Neural progenitor cell (in vitro differentiated cells): Measurements from ENCODE around the gene CCL17. TPM values are rescaled to one million over a fixed set of nuclear protein-coding genes. Genes with fewer than 3 reads are reported as not detected.

Source experiments
- DNase-seq: peaks from one replicate; pipeline ENCODE4 v3.0.0-alpha.2; 2016; ENCODE audit warnings: low spot score
- H2AFZ ChIP-seq: fragments of 200-600 bp; sonication (generic); replicated peaks from 2 replicates; pipeline ENCODE4 v1.6.1; 2016; ENCODE audit warnings: antibody characterized with exemption
- H3F3A ChIP-seq: fragments of 200-600 bp; sonication (generic); 2 replicates; pipeline ENCODE4 v1.6.1; 2016; ENCODE audit warnings: antibody characterized with exemption, low read depth
- H3K27ac ChIP-seq: fragments of 200-600 bp; sonication (generic); 2 replicates; pipeline ENCODE4 v1.5.1; 2016; ENCODE audit warnings: mild to moderate bottlenecking
- H3K27me3 ChIP-seq: fragments of 200-600 bp; sonication (generic); 2 replicates; pipeline ENCODE4 v1.6.1; 2016; ENCODE audit warnings: mild to moderate bottlenecking, moderate library complexity
- H3K36me3 ChIP-seq: fragments of 200-600 bp; sonication (generic); 2 replicates; pipeline ENCODE4 v1.5.1; 2016
- H3K4me1 ChIP-seq: fragments of 200-600 bp; sonication (generic); 2 replicates; pipeline ENCODE4 v1.6.1; 2016; ENCODE audit warnings: mixed run types
- H3K4me2 ChIP-seq: fragments of 200-600 bp; sonication (generic); 2 replicates; pipeline ENCODE4 v1.6.1; 2016
- H3K4me3 ChIP-seq: fragments of 200-600 bp; sonication (generic); 2 replicates; pipeline ENCODE4 v1.5.1; 2016
- H3K79me2 ChIP-seq: fragments of 200-600 bp; sonication (generic); 2 replicates; pipeline ENCODE4 v1.6.1; 2016; ENCODE audit warnings: low read depth
- H3K9ac ChIP-seq: fragments of 200-600 bp; sonication (generic); 2 replicates; pipeline ENCODE4 v1.6.1; 2016
- H3K9me3 ChIP-seq: fragments of 200-600 bp; sonication (generic); 2 replicates; pipeline ENCODE4 v1.5.1; 2016; ENCODE audit warnings: low read depth
- H4K20me1 ChIP-seq: fragments of 200-600 bp; sonication (generic); 2 replicates; pipeline ENCODE4 v1.6.1; 2016; ENCODE audit warnings: low read depth
- H3K27ac Mint-ChIP-seq: 3 replicates; pipeline ENCODE4 v1.8.0; 2021; ENCODE audit warnings: mixed read lengths
- H3K27me3 Mint-ChIP-seq: 2 replicates; pipeline ENCODE4 v1.8.0; 2022; ENCODE audit warnings: low read depth, mild to moderate bottlenecking, inconsistent platforms, moderate library complexity, mixed read lengths; ENCODE audit not compliant: insufficient read depth
- H3K36me3 Mint-ChIP-seq: 3 replicates; pipeline ENCODE4 v1.8.0; 2021; ENCODE audit warnings: mixed read lengths
- H3K4me1 Mint-ChIP-seq: 3 replicates; pipeline ENCODE4 v1.8.0; 2021; ENCODE audit warnings: mixed read lengths
- H3K4me3 Mint-ChIP-seq: 3 replicates; pipeline ENCODE4 v1.8.0; 2021; ENCODE audit warnings: mild to moderate bottlenecking, moderate library complexity, mixed read lengths
- H3K9me3 Mint-ChIP-seq: 3 replicates; pipeline ENCODE4 v1.8.0; 2020; ENCODE audit warnings: mixed read lengths
- EZH2 ChIP-seq: fragments of 200-600 bp; sonication (generic); IDR thresholded peaks from 2 replicates; pipeline ENCODE4 v1.6.1; 2017; ENCODE audit warnings: antibody characterized with exemption, mild to moderate bottlenecking, moderate library complexity
- EZH2phosphoT487 ChIP-seq: fragments of 200-600 bp; sonication (generic); IDR thresholded peaks from 2 replicates; pipeline ENCODE4 v1.6.1; 2017; ENCODE audit warnings: antibody characterized with exemption
- total RNA-seq: library from RNA; depleted of rRNA; stranded (reverse); fragments of >200 nt; gene quantifications from 2 replicates; pipeline ENCODE4 v1.2.3, GENCODE V29; 2015; ENCODE audit warnings: low replicate concordance
- TF ChIP-seq, protein P1 (sequence below): fragments of 200-600 bp; sonication (generic); IDR thresholded peaks from 2 replicates; pipeline ENCODE4 v1.5.1; 2017; ENCODE audit warnings: antibody characterized with exemption, mild to moderate bottlenecking

CCL17 gene
- total RNA-seq, 1 donor from 2014 or later = not detected

DNA sequence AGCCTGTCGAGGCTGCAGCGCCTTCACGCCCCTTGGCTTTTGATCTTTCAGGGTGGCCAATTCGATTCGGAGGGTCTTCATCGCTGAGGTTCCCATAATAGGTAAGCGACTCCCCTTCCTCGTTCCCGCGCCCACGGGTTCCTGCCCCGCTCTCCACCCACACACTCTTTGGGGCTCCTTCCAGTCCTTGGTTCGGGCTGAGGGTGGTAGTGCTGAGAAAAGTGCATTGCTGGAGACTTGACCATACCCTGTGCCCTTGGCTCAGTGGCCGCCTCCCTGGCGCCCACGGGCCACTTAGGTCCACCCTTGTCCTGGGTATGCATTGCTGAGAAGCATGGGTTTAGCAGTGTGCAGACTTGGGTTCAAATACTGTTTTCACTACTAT, 58.4 kb downstream of the CCL17 start:
- H3K27me3 Mint-ChIP-seq = no peaks in the 10 kb centered on the region
- peaks cover 18% of the 10 kb centered on the region for H3K36me3 Mint-ChIP-seq
- no peaks in the 10 kb centered on the region for H3K27me3 ChIP-seq
- peaks cover 12% of the 10 kb centered on the region for H3K4me1 Mint-ChIP-seq
- H3K27ac Mint-ChIP-seq = peak overlapping the region; percentile 87
- H3K79me2 ChIP-seq = peaks cover 27% of the 10 kb centered on the region
- H3K4me3 ChIP-seq = peak overlapping the region; percentile 79
- TF ChIP-seq, protein P1, sequence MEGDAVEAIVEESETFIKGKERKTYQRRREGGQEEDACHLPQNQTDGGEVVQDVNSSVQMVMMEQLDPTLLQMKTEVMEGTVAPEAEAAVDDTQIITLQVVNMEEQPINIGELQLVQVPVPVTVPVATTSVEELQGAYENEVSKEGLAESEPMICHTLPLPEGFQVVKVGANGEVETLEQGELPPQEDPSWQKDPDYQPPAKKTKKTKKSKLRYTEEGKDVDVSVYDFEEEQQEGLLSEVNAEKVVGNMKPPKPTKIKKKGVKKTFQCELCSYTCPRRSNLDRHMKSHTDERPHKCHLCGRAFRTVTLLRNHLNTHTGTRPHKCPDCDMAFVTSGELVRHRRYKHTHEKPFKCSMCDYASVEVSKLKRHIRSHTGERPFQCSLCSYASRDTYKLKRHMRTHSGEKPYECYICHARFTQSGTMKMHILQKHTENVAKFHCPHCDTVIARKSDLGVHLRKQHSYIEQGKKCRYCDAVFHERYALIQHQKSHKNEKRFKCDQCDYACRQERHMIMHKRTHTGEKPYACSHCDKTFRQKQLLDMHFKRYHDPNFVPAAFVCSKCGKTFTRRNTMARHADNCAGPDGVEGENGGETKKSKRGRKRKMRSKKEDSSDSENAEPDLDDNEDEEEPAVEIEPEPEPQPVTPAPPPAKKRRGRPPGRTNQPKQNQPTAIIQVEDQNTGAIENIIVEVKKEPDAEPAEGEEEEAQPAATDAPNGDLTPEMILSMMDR = no peak
- TF ChIP-seq EZH2 = no peak
- TF ChIP-seq EZH2phosphoT487 = no peak
- DNase-seq = peak; percentile 43
- no peaks in the 10 kb centered on the region for H3K9me3 ChIP-seq
- peak overlapping the region; percentile 90 for H3K4me2 ChIP-seq
- H3F3A ChIP-seq = peaks cover 3% of the 10 kb centered on the region
- no peaks in the 10 kb centered on the region for H3K36me3 ChIP-seq
- peak overlapping the region; percentile 89 for H3K9ac ChIP-seq
- H4K20me1 ChIP-seq = peaks cover 5% of the 10 kb centered on the region
- H3K9me3 Mint-ChIP-seq = no peaks in the 10 kb centered on the region
- H3K4me1 ChIP-seq = peaks cover 6% of the 10 kb centered on the region
- H3K27ac ChIP-seq = no peak overlapping the region
- H2AFZ ChIP-seq = no peak overlapping the region
- peak overlapping the region; percentile 100 for H3K4me3 Mint-ChIP-seq

DNA sequence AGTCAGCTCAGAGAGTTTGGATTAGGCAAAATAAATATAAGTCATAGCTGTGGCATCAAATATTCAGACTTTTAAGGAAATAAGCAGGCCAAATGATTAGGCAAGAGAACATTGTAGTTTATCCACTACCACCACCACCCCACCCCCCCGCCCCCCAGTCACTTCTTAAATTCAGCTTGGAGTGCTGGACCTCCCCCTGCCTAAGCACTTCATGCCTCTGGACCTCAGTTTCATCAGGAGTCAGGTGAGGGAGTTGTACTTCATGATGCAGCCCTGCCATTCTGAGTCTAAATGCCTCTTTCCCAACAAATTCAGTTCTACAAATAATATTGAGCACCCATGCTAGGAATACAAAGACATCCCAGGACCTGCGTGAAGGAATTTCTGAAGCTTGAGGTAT, 60.0 kb downstream of the CCL17 start:
- no peak overlapping the region for H3K9ac ChIP-seq
- H3K27me3 Mint-ChIP-seq = no peaks in the 10 kb centered on the region
- H3K79me2 ChIP-seq = peaks cover 27% of the 10 kb centered on the region
- no peak overlapping the region for H3K27ac ChIP-seq
- H3K36me3 ChIP-seq = no peaks in the 10 kb centered on the region
- no peak overlapping the region for H3K27ac Mint-ChIP-seq
- H3K4me3 Mint-ChIP-seq = peak overlapping the region; percentile 100
- H4K20me1 ChIP-seq = peaks cover 12% of the 10 kb centered on the region
- H2AFZ ChIP-seq = no peak overlapping the region
- H3K36me3 Mint-ChIP-seq = peaks cover 28% of the 10 kb centered on the region
- no peak overlapping the region for H3K4me2 ChIP-seq
- H3K4me3 ChIP-seq = no peak overlapping the region
- H3K4me1 Mint-ChIP-seq = peaks cover 12% of the 10 kb centered on the region
- H3K4me1 ChIP-seq = peaks cover 6% of the 10 kb centered on the region
- no peaks in the 10 kb centered on the region for H3K9me3 ChIP-seq
- no peak for TF ChIP-seq EZH2
- TF ChIP-seq EZH2phosphoT487 = no peak
- TF ChIP-seq, protein P1 = no peak
- H3K9me3 Mint-ChIP-seq = no peaks in the 10 kb centered on the region
- DNase-seq = no peak
- H3F3A ChIP-seq = peaks cover 3% of the 10 kb centered on the region
- no peaks in the 10 kb centered on the region for H3K27me3 ChIP-seq

Other genes starting within 250 kb of the CCL17 start
- 106 and 184 TPM in 2 replicates for gene PSME3IP1, start 218.7 kb upstream of the CCL17 start, total RNA-seq
- 46.6 and 49.2 TPM in 2 replicates for gene RSPRY1, start 218.4 kb upstream of the CCL17 start, total RNA-seq
- 36.1 and 41.5 TPM in 2 replicates for gene ARL2BP, start 159.5 kb upstream of the CCL17 start, total RNA-seq
- gene PLLP, start 120.1 kb upstream of the CCL17 start, total RNA-seq = 0.86 and 1.6 TPM in 2 replicates
- not detected in 2 replicates for gene CCL22, start 46.0 kb upstream of the CCL17 start, total RNA-seq
- 0.65 and 0.96 TPM in 2 replicates for gene CX3CL1, start 32.3 kb upstream of the CCL17 start, total RNA-seq
- 89.2 and 95.9 TPM in 2 replicates for gene CIAPIN1, start 42.6 kb downstream of the CCL17 start, total RNA-seq
- 20.2 and 20.3 TPM in 2 replicates for gene COQ9, start 42.7 kb downstream of the CCL17 start, total RNA-seq
- 58.4 and 97.4 TPM in 2 replicates for gene POLR2C, start 57.9 kb downstream of the CCL17 start, total RNA-seq
- 10.5 and 27.4 TPM in 2 replicates for gene DOK4, start 81.7 kb downstream of the CCL17 start, total RNA-seq
- gene CCDC102A, start 131.8 kb downstream of the CCL17 start, total RNA-seq = 3.9 and 12.8 TPM in 2 replicates
- 2.2 and 3.1 TPM in 2 replicates for gene ADGRG5, start 137.9 kb downstream of the CCL17 start, total RNA-seq
- gene ADGRG1, start 223.9 kb downstream of the CCL17 start, total RNA-seq = 8.0 and 17.5 TPM in 2 replicates